DOHH2 (cell line): Measurements from ENCODE around the gene AZI2.

ENCODE experiments used
- H3F3A ChIP-seq: fragments of 200-600 bp; sonication (generic), shearing (Covaris generic); 2 replicates; pipeline ENCODE4 v1.6.0; 2016; ENCODE audit warnings: antibody characterized with exemption, mild to moderate bottlenecking; ENCODE audit not compliant: control insufficient read depth, insufficient read depth
- H3K27ac ChIP-seq: fragments of 200-600 bp; sonication (generic); 2 replicates; pipeline ENCODE4 v1.5.1; 2014; ENCODE audit warnings: low read depth, mild to moderate bottlenecking, low read length, moderate library complexity
- H3K27me3 ChIP-seq: fragments of 200-600 bp; sonication (generic); 2 replicates; pipeline ENCODE4 v1.6.1; 2014; ENCODE audit warnings: mild to moderate bottlenecking, low read length, mixed read lengths; ENCODE audit not compliant: control insufficient read depth
- H3K36me3 ChIP-seq: fragments of 200-600 bp; sonication (generic); 2 replicates; pipeline ENCODE4 v1.6.1; 2014; ENCODE audit warnings: mild to moderate bottlenecking, low read length, moderate library complexity, mixed read lengths; ENCODE audit not compliant: control insufficient read depth
- H3K4me1 ChIP-seq: fragments of 200-600 bp; sonication (generic); 2 replicates; pipeline ENCODE4 v1.6.1; 2014; ENCODE audit warnings: mild to moderate bottlenecking, low read length, mixed read lengths; ENCODE audit not compliant: control insufficient read depth
- H3K4me2 ChIP-seq: fragments of 200-600 bp; sonication (generic); 2 replicates; pipeline ENCODE4 v1.6.0; 2014; ENCODE audit warnings: mild to moderate bottlenecking, low read length, moderate library complexity
- H3K4me3 ChIP-seq: fragments of 200-600 bp; sonication (generic); 2 replicates; pipeline ENCODE4 v1.5.1; 2014; ENCODE audit warnings: mild to moderate bottlenecking, low read length, mixed read lengths
- H3K79me2 ChIP-seq: fragments of 200-600 bp; sonication (generic); 2 replicates; pipeline ENCODE4 v1.6.1; 2014; ENCODE audit warnings: mild to moderate bottlenecking, low read length, mixed read lengths; ENCODE audit not compliant: control insufficient read depth
- H3K9me2 ChIP-seq: fragments of 200-600 bp; sonication (generic); replicated peaks from 2 replicates; pipeline ENCODE4 v1.6.1; 2014; ENCODE audit warnings: mild to moderate bottlenecking, low read length, mixed read lengths; ENCODE audit not compliant: control insufficient read depth
- H3K9me3 ChIP-seq: fragments of 200-600 bp; sonication (generic); 2 replicates; pipeline ENCODE4 v1.6.1; 2014; ENCODE audit warnings: antibody characterized with exemption, low read length, mixed read lengths; ENCODE audit not compliant: control insufficient read depth, insufficient read depth
- H4K20me1 ChIP-seq: fragments of 200-600 bp; sonication (generic); 2 replicates; pipeline ENCODE4 v1.6.0; 2014; ENCODE audit warnings: low read depth, mild to moderate bottlenecking, antibody characterized with exemption, low read length, moderate library complexity; ENCODE audit not compliant: control insufficient read depth, insufficient read depth
- EZH2phosphoT487 ChIP-seq: fragments of 200-600 bp; sonication (generic); IDR thresholded peaks from 2 replicates; pipeline ENCODE4 v1.6.1; 2017; ENCODE audit warnings: borderline replicate concordance, mild to moderate bottlenecking, antibody characterized with exemption, low read length, moderate library complexity, mixed read lengths
- TF ChIP-seq, protein P1 (sequence below): fragments of 200-600 bp; sonication (generic); IDR thresholded peaks from one replicate; pipeline ENCODE4 v1.5.1; 2014; ENCODE audit warnings: antibody characterized with exemption, mild to moderate bottlenecking, low read depth, low read length; ENCODE audit not compliant: poor library complexity, severe bottlenecking

Gene AZI2

DNA sequence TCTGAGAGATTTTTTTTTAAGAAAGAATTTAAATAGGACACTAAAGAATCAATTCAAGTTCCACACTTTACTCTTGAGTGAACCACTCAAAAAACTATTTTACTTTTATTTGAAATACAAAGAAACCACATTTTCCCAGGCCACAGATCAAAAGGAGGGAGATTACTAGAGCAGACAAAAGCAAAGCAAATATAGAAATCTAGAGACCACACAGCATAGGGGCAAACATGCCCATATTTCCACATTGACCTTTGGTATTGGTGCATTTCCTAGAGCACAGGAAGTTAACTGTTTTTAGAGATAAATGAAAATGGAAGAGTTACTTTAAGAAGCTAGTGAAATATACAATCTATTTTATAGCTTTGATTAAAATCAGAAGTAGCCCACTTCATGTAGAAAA lies 27.6 kb downstream of the AZI2 start:
- Histone ChIP-seq H3K27me3 (no peaks in the 10 kb centered on the region), H3K4me1 (no peaks in the 10 kb centered on the region), H3K36me3 (peaks cover 42% of the 10 kb centered on the region), H4K20me1 (no peaks in the 10 kb centered on the region), H3K9me2 (no peaks in the 10 kb centered on the region), H3K4me2 (no peak overlapping the region), H3K9me3 (no peaks in the 10 kb centered on the region), H3K27ac (no peak overlapping the region), H3K79me2 (no peaks in the 10 kb centered on the region), H3F3A (peaks cover 3% of the 10 kb centered on the region; the same call in 1 of the 2 replicates), H3K4me3 (no peak overlapping the region)
- no peak for TF ChIP-seq EZH2phosphoT487
- TF ChIP-seq, protein P1, sequence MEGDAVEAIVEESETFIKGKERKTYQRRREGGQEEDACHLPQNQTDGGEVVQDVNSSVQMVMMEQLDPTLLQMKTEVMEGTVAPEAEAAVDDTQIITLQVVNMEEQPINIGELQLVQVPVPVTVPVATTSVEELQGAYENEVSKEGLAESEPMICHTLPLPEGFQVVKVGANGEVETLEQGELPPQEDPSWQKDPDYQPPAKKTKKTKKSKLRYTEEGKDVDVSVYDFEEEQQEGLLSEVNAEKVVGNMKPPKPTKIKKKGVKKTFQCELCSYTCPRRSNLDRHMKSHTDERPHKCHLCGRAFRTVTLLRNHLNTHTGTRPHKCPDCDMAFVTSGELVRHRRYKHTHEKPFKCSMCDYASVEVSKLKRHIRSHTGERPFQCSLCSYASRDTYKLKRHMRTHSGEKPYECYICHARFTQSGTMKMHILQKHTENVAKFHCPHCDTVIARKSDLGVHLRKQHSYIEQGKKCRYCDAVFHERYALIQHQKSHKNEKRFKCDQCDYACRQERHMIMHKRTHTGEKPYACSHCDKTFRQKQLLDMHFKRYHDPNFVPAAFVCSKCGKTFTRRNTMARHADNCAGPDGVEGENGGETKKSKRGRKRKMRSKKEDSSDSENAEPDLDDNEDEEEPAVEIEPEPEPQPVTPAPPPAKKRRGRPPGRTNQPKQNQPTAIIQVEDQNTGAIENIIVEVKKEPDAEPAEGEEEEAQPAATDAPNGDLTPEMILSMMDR = no peak

DNA sequence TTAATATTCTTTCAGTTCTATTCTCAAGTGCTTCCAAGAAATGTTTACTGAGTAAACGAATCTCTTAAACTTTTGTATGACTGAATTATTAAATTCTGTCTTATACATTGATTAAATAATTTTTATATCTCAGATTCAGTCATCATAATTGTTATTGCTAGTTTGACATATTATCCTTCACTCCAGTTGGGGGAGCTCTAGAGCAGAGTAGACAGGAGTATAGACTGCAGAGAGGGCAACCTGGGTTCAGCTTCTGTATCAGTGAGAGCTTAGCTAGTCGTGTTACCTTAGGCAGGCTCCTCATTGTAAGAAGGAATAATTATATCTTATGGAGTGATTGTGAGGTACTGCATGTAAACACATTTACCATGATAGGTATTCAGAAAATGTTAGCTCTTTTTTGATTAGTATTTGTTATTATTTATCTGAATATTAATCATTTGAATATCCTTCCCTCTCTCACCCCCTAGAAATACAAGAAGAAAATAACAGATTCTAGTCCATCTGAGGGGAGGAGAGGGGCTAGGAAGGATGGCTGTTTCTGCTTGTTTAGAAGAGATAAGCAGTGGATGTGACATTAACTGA lies 31.1 kb downstream of the AZI2 start:
- H4K20me1 ChIP-seq = no peaks in the 10 kb centered on the region
- H3K27me3 ChIP-seq = no peaks in the 10 kb centered on the region
- no peak overlapping the region for H3K4me3 ChIP-seq
- H3K36me3 ChIP-seq = peaks cover 23% of the 10 kb centered on the region
- H3K4me1 ChIP-seq = no peaks in the 10 kb centered on the region
- H3K9me3 ChIP-seq = no peaks in the 10 kb centered on the region
- H3F3A ChIP-seq = peaks cover 3% of the 10 kb centered on the region; the same call in 1 of the 2 replicates
- no peaks in the 10 kb centered on the region for H3K79me2 ChIP-seq
- no peak overlapping the region for H3K27ac ChIP-seq
- no peaks in the 10 kb centered on the region for H3K9me2 ChIP-seq
- no peak for TF ChIP-seq EZH2phosphoT487
- TF ChIP-seq, protein P1 = peak; percentile 61
- H3K4me2 ChIP-seq = no peak overlapping the region

DNA sequence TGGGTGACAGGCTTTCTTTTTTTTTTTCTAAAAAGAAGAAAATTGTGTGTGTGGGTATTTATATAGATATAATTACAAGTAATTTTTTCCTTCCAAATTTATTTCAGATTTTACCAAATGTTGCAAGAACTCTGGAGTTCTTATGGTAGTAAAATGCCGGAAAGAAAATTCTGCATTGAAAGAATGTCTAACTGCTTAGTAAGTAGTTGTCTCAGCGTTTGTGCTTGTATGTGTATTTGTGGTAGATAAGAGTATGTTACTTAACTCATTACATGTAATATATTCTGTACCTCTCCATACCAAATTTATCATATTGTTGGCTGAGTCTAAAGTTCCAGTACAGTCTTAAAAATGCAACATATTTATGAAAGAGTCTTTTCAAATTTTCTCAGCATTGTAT lies 32.4 kb downstream of the AZI2 start:
- Histone ChIP-seq H3K4me2 (no peak overlapping the region), H3K9me3 (no peaks in the 10 kb centered on the region)

More for the DNA sequence above, 32.4 kb downstream of the AZI2 start:
- Histone ChIP-seq H3K27me3 (no peaks in the 10 kb centered on the region), H3K9me2 (no peaks in the 10 kb centered on the region), H4K20me1 (no peaks in the 10 kb centered on the region), H3K79me2 (no peaks in the 10 kb centered on the region), H3K4me3 (no peak overlapping the region), H3K4me1 (no peaks in the 10 kb centered on the region), H3F3A (peaks cover 3% of the 10 kb centered on the region; the same call in 1 of the 2 replicates), H3K27ac (no peak overlapping the region), H3K36me3 (peaks cover 17% of the 10 kb centered on the region)
- TF ChIP-seq, protein P1 = no peak
- no peak for TF ChIP-seq EZH2phosphoT487
